Epithelial cell of esophagus (primary cell): ENCODE measurements around the gene GET4.

Source experiments
- DNase-seq: peaks from one replicate; pipeline ENCODE4 v3.0.0; 2010; ENCODE audit warnings: low read depth
- H3K4me3 ChIP-seq: 2 replicates; pipeline ENCODE4 v1.5.1; 2011; ENCODE audit warnings: mild to moderate bottlenecking, low read length, control low read depth
- TF ChIP-seq, protein P1 (sequence below): IDR thresholded peaks from 2 replicates; pipeline ENCODE4 v1.5.1; 2011; ENCODE audit warnings: low read depth, mild to moderate bottlenecking, low read length, control low read depth, inconsistent platforms; ENCODE audit not compliant: insufficient read depth; ENCODE audit errors: missing control alignments

The GET4 gene

DNA sequence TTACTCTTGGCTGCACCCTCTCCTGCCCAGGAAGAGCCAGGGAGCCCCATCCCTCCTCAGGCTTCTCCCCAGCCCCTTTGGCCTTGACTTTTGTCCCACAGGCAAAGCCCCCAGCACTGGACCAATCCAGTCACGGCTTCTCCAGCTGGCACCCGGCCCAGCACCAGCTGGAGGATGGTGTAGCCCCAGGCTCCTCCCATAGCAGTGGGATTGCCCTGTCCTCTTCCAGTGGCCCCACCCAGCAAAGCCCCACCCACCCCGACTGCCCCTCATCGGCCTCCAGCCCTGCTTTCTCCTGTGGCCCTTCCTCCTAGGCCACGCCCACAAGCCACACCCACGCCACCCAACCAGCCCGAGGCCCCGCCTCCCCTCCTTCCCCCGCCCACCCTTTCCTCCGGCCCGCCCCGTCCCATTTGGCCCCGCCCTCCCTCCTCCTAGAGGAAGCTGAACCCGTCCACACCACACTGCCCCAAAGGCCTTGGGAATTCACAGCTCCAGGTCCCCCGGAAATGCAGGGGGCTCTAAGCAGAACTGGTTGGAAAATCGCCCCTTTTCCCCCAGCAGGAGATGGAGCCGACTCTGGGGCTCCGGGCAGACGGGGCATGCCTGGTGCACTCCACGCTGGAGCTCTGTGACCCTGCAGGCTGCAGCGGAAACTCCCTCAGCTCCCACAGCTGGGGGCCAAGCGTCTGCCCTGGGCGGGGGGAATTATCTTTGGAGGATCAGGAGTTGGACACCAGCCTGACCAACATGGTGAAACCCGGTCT, 25.2 kb downstream of the GET4 start:
- TF ChIP-seq, protein P1, sequence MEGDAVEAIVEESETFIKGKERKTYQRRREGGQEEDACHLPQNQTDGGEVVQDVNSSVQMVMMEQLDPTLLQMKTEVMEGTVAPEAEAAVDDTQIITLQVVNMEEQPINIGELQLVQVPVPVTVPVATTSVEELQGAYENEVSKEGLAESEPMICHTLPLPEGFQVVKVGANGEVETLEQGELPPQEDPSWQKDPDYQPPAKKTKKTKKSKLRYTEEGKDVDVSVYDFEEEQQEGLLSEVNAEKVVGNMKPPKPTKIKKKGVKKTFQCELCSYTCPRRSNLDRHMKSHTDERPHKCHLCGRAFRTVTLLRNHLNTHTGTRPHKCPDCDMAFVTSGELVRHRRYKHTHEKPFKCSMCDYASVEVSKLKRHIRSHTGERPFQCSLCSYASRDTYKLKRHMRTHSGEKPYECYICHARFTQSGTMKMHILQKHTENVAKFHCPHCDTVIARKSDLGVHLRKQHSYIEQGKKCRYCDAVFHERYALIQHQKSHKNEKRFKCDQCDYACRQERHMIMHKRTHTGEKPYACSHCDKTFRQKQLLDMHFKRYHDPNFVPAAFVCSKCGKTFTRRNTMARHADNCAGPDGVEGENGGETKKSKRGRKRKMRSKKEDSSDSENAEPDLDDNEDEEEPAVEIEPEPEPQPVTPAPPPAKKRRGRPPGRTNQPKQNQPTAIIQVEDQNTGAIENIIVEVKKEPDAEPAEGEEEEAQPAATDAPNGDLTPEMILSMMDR, result no peak
- no peak overlapping the region for H3K4me3 ChIP-seq
- peak; percentile 81 for DNase-seq

DNA sequence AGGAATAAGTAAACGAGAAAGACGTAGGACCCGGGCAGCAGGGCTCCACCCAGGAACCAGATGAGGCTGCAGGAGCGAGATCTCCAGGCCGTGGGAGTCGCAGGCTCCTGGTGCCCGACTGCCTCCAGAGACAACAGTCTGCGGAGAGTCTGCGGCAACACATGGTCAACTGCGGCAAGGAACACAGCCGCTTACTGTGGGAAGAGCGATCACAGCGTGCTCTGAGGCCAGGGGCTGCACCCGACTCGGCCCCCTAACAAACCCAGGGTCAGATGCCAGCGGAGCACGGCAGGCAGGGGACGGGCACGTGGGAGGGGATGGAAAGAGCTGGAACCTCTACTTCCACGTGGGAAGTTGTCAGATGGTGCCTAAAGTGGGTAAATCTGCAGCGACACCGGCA, 26.6 kb downstream of the GET4 start:
- H3K4me3 ChIP-seq, result no peak overlapping the region
- TF ChIP-seq, protein P1, result no peak
- no peak for DNase-seq

DNA sequence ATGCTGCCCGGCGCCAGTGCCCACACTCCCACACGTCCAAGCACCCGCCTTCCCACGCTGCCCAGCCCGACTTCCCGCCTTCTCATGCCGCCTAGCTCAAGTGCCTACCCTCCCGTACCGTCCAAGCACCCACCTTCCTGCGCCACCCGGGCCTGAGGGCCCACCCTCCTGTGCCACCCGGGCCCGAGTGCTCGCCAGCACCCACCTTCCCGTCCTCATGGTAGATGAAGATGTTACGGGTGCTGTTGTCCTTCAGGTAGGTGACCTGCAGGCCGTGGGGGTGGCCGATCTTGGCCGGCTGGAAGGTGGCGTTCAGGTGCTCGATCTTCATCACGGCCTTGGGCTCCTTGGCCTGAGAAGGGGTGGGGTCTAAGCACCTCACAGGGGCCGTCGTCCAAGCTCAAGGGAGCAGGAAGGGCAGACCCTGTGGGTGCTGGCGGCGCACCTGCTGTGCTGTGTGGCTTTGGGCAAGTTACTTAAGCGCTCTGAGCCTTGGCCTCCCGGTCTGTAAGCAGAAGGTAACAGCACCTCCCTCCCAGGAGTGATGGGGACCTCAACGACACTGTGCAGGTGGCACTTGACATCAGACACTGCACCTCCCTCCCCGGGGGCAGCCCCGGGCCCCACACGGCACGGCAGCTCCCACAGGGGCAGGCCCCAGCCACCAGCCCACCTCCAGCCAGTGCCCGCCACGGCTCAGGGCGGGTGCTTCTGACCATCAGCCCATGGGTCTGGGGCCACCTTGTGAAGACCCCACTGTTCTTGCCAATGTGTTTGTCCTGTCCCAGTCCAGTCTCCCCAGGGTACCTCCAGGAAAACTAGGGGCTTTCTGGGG, 27.8 kb downstream of the GET4 start:
- TF ChIP-seq, protein P1, result no peak
- no peak overlapping the region for H3K4me3 ChIP-seq
- no peak for DNase-seq

DNA sequence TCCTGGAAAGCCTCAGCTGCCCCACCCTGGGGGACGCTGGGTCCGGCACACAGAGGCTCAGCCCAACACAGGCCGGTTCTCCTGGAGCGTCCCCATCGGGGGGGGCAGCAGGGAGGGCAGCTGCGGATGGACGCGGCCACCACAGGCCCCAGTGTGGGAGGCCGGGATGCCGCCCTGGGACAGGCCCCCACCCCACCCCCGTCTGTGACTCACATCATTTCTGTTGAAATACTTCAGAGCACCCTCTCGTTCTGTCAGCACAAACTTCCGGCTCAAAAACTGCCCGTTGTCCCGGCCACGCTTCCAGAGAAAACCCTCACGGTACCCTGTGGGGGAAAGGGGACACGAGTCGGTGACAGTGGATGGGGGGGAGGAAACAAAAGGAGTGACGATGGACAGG, 28.5 kb downstream of the GET4 start:
- TF ChIP-seq, protein P1, result no peak
- DNase-seq, result peak; percentile 29
- no peak overlapping the region for H3K4me3 ChIP-seq

DNA sequence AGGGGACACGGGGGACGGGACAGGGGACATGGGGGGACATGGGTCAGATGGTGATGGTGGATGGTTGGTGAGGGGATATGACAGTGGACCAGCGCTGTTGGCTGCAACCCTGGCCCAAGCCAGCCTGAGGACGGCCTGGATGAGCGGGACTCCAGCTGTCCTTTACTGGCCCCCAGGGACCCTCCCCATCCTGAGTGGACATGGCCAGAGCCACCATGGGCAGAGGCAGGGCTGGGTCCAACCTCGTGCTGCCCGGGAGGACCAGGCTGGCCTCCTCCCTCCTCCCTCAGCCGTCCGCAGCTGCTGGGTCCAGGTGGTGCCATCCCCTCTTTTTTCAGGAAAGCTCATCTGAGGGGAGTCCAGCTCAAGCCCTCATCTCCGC, 30.4 kb downstream of the GET4 start:
- H3K4me3 ChIP-seq, result no peak overlapping the region
- TF ChIP-seq, protein P1, result no peak
- no peak for DNase-seq

DNA sequence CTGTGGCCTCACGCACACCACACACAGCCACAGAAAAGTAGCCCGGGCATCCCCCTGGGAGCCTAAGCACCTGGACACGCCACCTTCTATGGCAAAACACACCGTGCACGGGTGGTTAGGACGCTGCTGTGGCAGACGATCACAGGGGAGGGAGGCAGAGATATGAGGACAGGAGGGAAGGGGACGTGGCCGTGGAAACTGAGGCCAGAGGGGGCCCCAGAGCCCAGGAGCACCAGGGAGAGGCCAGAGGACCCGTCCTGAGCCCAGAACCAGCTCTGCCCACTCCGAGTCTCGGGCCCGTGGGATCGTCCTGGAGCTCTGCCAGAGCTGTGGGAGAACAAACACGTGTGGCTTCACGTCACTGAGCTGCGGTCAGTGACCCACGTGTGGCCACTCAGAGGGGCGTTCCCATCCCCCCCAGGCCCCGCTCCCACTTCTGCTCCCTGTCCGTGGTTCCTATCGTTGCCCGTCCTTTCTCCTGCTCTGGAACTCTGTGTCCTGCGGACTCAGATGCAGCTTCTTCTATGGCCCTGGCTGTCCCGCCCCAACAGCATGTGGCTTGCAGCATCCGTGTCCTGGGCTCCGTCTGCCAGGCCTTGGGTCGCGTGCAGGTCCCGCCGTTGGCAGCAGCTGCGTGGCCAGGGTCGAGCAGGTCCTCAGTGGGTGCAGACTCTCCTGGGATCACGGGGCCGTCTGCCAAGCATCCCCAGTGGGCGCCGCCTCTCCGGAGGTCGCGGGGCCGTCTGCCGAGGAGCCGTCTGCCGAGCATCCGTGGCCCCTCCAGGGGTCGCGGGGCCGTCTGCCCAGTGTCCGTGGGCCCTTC, 31.0 kb downstream of the GET4 start:
- DNase-seq, result no peak
- TF ChIP-seq, protein P1, result no peak
- H3K4me3 ChIP-seq, result no peak overlapping the region
